Calu3 (cell line): Measurements from ENCODE around the gene PRSS27. TPM values are rescaled to one million over a fixed set of nuclear protein-coding genes. Genes with fewer than 3 reads are reported as not detected.
A peak's percentile ranks its signal among the peaks of the same experiment; 100 is the strongest.

Experiments
- BruUV-seq: library from RNA; stranded (reverse); fragments of 400-500 nt; replicated peaks from 2 replicates; lab custom pipeline; 2021; lab: Mats Ljungman, UMichigan
- CTCF ChIA-PET: fragments of 300-600 bp; sonication (Branson Sonifier 250); formaldehyde crosslinking; loops from one replicate; lab custom pipeline; 2022; ENCODE audit warnings: antibody characterized with exemption; lab: Charles Lee
- DNase-seq: peaks from one replicate; pipeline ENCODE4 v3.0.0; 2022
- H3K27ac Mint-ChIP-seq: one replicate; pipeline ENCODE4 v1.8.0; 2022; ENCODE audit warnings: mixed read lengths; ENCODE audit not compliant: unreplicated experiment
- H3K27me3 Mint-ChIP-seq: one replicate; pipeline ENCODE4 v1.8.0; 2022; ENCODE audit warnings: mixed read lengths; ENCODE audit not compliant: unreplicated experiment
- H3K36me3 Mint-ChIP-seq: one replicate; pipeline ENCODE4 v1.8.0; 2022; ENCODE audit warnings: mild to moderate bottlenecking, moderate library complexity, mixed read lengths; ENCODE audit not compliant: insufficient read depth, unreplicated experiment
- H3K4me1 Mint-ChIP-seq: one replicate; pipeline ENCODE4 v1.8.0; 2022; ENCODE audit warnings: mild to moderate bottlenecking, low read depth, mixed read lengths; ENCODE audit not compliant: unreplicated experiment
- H3K4me3 Mint-ChIP-seq: one replicate; pipeline ENCODE4 v1.8.0; 2022; ENCODE audit warnings: mild to moderate bottlenecking, low read depth, moderate library complexity, mixed read lengths; ENCODE audit not compliant: unreplicated experiment
- H3K9me3 Mint-ChIP-seq: one replicate; pipeline ENCODE4 v1.8.0; 2022; ENCODE audit warnings: low read depth, mixed read lengths; ENCODE audit not compliant: unreplicated experiment
- intact Hi-C: fragments of 100-400 bp; cut with micrococcal nuclease; formaldehyde crosslinking; loops from one replicate; pipeline ENCODE4 v1.10.0; 2022; ENCODE audit not compliant: unreplicated experiment
- total RNA-seq: library from RNA; stranded (reverse); gene quantifications from 2 replicates; pipeline ENCODE4 v1.2.3, GENCODE V29; 2022
- TF ChIP-seq, protein P1 (sequence below): fragments of 200-600 bp; IDR thresholded peaks from one replicate; pipeline ENCODE4 v1.8.0; 2022; ENCODE audit warnings: antibody characterized with exemption; ENCODE audit not compliant: unreplicated experiment

PRSS27 gene
- total RNA-seq, 1 experiment from 2014 or later = 2.4 TPM

DNA sequence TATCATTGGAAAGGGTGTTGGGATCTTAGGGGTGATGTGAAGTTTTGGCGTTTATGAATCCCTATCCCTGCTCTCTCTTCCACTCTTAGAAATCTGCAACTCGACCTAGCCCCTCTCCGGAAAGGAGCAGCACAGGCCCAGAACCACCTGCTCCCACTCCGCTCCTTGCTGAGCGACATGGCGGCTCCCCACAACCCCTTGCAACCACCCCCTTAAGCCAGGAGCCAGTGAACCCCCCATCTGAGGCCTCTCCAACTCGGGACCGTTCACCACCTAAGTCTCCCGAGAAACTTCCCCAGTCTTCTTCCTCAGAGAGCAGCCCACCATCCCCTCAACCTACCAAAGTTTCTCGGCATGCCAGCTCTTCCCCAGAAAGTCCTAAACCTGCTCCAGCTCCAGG is 41.4 kb upstream of the PRSS27 start:
- no peak for DNase-seq
- CTCF ChIA-PET = no interaction called here
- H3K27me3 Mint-ChIP-seq = no peaks in the 10 kb centered on the region
- peaks cover 100% of the 10 kb centered on the region for H3K36me3 Mint-ChIP-seq
- H3K27ac Mint-ChIP-seq = peak overlapping the region; percentile 57
- H3K4me1 Mint-ChIP-seq = peaks cover 33% of the 10 kb centered on the region
- BruUV-seq = no TSS peak
- TF ChIP-seq, protein P1, sequence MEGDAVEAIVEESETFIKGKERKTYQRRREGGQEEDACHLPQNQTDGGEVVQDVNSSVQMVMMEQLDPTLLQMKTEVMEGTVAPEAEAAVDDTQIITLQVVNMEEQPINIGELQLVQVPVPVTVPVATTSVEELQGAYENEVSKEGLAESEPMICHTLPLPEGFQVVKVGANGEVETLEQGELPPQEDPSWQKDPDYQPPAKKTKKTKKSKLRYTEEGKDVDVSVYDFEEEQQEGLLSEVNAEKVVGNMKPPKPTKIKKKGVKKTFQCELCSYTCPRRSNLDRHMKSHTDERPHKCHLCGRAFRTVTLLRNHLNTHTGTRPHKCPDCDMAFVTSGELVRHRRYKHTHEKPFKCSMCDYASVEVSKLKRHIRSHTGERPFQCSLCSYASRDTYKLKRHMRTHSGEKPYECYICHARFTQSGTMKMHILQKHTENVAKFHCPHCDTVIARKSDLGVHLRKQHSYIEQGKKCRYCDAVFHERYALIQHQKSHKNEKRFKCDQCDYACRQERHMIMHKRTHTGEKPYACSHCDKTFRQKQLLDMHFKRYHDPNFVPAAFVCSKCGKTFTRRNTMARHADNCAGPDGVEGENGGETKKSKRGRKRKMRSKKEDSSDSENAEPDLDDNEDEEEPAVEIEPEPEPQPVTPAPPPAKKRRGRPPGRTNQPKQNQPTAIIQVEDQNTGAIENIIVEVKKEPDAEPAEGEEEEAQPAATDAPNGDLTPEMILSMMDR = no peak
- intact Hi-C loops = no loop called here
- no peak overlapping the region for H3K4me3 Mint-ChIP-seq
- H3K9me3 Mint-ChIP-seq = peaks cover 8% of the 10 kb centered on the region

DNA sequence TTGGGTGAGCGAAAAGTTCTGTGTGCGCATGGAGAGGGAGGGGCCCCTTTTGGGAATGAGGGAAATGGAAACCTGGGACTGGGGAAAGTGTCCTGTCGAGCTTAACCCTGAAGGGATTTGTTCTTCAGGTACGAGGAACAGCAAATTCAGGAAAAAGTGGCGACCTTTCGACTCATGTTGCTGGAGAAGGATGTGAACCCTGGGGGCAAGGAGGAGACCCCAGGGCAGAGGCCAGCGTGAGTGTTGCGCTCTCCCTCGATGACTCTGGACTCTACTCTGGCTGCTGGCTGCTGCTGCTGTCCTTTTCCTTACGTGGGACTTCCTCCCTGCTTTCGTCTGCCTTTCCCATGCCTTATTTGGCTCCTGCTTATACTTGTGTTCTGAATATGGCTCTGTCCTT is 37.3 kb upstream of the PRSS27 start:
- Mint-ChIP-seq H3K27me3 (no peaks in the 10 kb centered on the region), H3K9me3 (peaks cover 3% of the 10 kb centered on the region), H3K4me3 (peak overlapping the region; percentile 10), H3K27ac (peak overlapping the region; percentile 43), H3K36me3 (peaks cover 100% of the 10 kb centered on the region), H3K4me1 (peaks cover 55% of the 10 kb centered on the region)
- intact Hi-C loops = no loop called here
- CTCF ChIA-PET = no interaction called here
- TF ChIP-seq, protein P1 = no peak
- no TSS peak for BruUV-seq
- no peak for DNase-seq

DNA sequence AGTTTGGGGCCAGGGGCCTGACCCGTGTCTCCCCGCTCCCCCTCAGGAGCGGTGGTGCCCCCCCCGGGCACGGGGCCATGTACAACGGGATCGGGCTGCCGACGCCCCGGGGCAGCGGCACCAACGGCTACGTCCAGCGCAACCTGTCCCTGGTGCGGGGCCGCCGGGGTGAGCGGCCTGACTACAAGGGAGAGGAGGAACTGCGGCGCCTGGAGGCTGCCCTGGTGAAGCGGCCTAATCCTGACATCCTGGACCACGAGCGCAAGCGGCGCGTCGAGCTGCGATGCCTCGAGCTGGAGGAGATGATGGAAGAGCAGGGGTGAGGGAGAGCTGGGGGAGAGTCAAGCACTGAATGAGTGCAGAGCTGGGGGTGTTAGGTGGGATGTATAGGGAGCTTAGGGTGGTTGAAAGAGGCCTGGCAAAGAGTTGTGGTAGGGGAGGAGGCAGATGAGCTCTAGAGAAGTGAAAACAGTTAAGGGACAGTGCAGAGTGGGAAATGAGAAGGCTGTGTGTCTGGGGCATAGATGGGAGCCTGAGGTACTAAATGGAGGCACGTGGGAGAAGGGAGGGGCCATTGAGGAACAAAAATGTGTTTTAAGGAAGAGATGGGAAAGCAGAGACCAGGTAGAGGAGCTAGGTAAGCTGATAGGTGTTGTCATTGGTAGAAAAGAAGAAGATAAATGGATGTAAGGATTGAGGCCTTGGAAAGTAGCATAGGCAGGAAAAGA is 36.4 kb upstream of the PRSS27 start:
- Mint-ChIP-seq H3K4me3 (peak overlapping the region; percentile 90), H3K4me1 (peaks cover 55% of the 10 kb centered on the region), H3K27ac (peak overlapping the region; percentile 24), H3K36me3 (peaks cover 100% of the 10 kb centered on the region), H3K27me3 (no peaks in the 10 kb centered on the region), H3K9me3 (peaks cover 3% of the 10 kb centered on the region)
- BruUV-seq = no TSS peak
- no peak for DNase-seq
- CTCF ChIA-PET = no interaction called here
- intact Hi-C loops = no loop called here
- TF ChIP-seq, protein P1 = no peak

DNA sequence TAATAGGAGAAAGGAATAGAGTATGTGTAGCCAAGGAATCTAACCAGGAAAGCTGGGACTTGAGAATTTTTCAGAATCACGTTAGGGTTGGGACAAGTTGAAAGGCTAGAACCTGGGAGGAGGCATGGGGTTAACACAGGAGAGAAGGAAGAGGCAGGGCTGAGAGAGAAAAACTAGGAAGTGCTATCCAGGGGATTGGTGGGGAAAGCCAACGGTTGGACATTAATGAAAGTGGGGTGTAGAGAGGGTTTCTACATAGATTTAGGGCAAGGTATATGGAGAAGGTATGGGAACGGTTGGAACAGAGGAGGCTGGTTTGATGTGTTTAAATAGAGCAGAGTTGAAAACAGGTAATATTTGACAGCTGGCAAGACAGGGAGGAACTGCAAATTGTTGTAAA is 35.1 kb upstream of the PRSS27 start:
- H3K36me3 Mint-ChIP-seq = peaks cover 93% of the 10 kb centered on the region
- peak overlapping the region; percentile 96 for H3K27ac Mint-ChIP-seq
- H3K4me1 Mint-ChIP-seq = peaks cover 53% of the 10 kb centered on the region

More for the DNA sequence above, 35.1 kb upstream of the PRSS27 start:
- no peak for DNase-seq
- BruUV-seq = no TSS peak
- CTCF ChIA-PET = interaction anchor here (0.6 kb wide), 1 partner anchor 102 kb away, joined by 6 read pairs; no protein-coding TSS in a partner anchor
- intact Hi-C loops = no loop called here
- Mint-ChIP-seq H3K4me3 (peak overlapping the region; percentile 90), H3K27me3 (no peaks in the 10 kb centered on the region), H3K9me3 (peaks cover 3% of the 10 kb centered on the region)
- TF ChIP-seq, protein P1 = no peak
